Endothelial cell of umbilical vein (primary cell): Measurements from ENCODE around the gene CES5A. TPM values are rescaled to one million over a fixed set of nuclear protein-coding genes. Genes with fewer than 3 reads are reported as not detected.

Experiments
- BruUV-seq: library from RNA; stranded (reverse); fragments of 400-500 nt; replicated peaks from 2 replicates; lab custom pipeline; 2021; lab: Mats Ljungman, UMichigan
- CTCF ChIA-PET: fragments of 300-600, 350-600 bp; sonication (Branson Sonifier 250); formaldehyde crosslinking; loops from one replicate; lab custom pipeline; 2021; ENCODE audit warnings: antibody characterized with exemption, inconsistent platforms; lab: Charles Lee
- POLR2A ChIA-PET: fragments of 300-600, 350-600 bp; sonication (Branson Sonifier 250); formaldehyde crosslinking; loops from one replicate; lab custom pipeline; 2021; ENCODE audit warnings: antibody characterized with exemption, inconsistent platforms; lab: Charles Lee
- DNase-seq: peaks from one replicate; pipeline ENCODE4 v3.0.0-alpha.2; 2011; ENCODE audit warnings: low read depth, low spot score
- FAIRE-seq: peaks from 2 replicates; lab custom pipeline; 2011; peaks lifted over from hg19 to GRCh38; lab: Jason Lieb, UNC
- H2AFZ ChIP-seq: 2 replicates; pipeline ENCODE4 v1.6.0; 2012; ENCODE audit warnings: low read depth, low read length, control low read depth, inconsistent platforms
- H3K27ac ChIP-seq: 2 replicates; pipeline ENCODE4 v1.5.1; 2011; ENCODE audit warnings: low read depth, mild to moderate bottlenecking, control low read depth, low read length, moderate library complexity; ENCODE audit not compliant: insufficient read depth
- H3K27me3 ChIP-seq, 2 experiments: 2 replicates each; pipeline versions ENCODE4 v1.6.0 to v1.6.1; 2011; ENCODE audit warnings: low read length in 2 of 2, mixed read lengths in 1 of 2; ENCODE audit not compliant: control insufficient read depth in 2 of 2, insufficient read depth in 2 of 2
- H3K36me3 ChIP-seq, 2 experiments: 2 replicates in 1 of 2; 3 replicates in 1 of 2; pipeline ENCODE4 v1.5.1; 2011; ENCODE audit warnings: low read length in 2 of 2, mild to moderate bottlenecking in 1 of 2, moderate library complexity in 1 of 2; ENCODE audit not compliant: control insufficient read depth in 2 of 2, insufficient read depth in 2 of 2; ENCODE audit errors: extremely low read depth in 1 of 2
- H3K4me1 ChIP-seq: 3 replicates; pipeline ENCODE4 v1.5.1; 2011; ENCODE audit warnings: mild to moderate bottlenecking, low read length; ENCODE audit not compliant: control insufficient read depth, insufficient read depth; ENCODE audit errors: extremely low read depth
- H3K4me2 ChIP-seq: 2 replicates; pipeline ENCODE4 v1.6.1; 2011; ENCODE audit warnings: low read length, control low read depth, mixed read lengths; ENCODE audit not compliant: insufficient read depth
- H3K4me3 ChIP-seq, 3 experiments: fragments of 200-600 bp in 1 of 3; sonication (generic), shearing (Covaris generic) in 1 of 3; replicated peaks in 1 of 3; 2 replicates each; pipeline ENCODE4 v1.5.1; 2011 to 2016; ENCODE audit warnings: control low read depth in 3 of 3, low read length in 3 of 3, mild to moderate bottlenecking in 2 of 3, inconsistent platforms in 1 of 3, low read depth in 1 of 3, moderate library complexity in 1 of 3; ENCODE audit not compliant: insufficient read depth in 1 of 3
- H3K79me2 ChIP-seq: 2 replicates; pipeline ENCODE4 v1.6.0; 2012; ENCODE audit warnings: low read length, inconsistent platforms; ENCODE audit not compliant: control insufficient read depth, insufficient read depth
- H3K9ac ChIP-seq: replicated peaks from 2 replicates; pipeline ENCODE3; 2011; ENCODE audit warnings: low read length, control low read depth; ENCODE audit not compliant: insufficient read depth; ENCODE audit errors: extremely low read depth
- H3K9me1 ChIP-seq: replicated peaks from 3 replicates; pipeline ENCODE4 v1.6.0; 2011; ENCODE audit warnings: mild to moderate bottlenecking, low read length; ENCODE audit not compliant: control insufficient read depth, insufficient read depth; ENCODE audit errors: extremely low read depth
- H3K9me3 ChIP-seq: replicated peaks from 2 replicates; pipeline ENCODE4 v1.5.1; 2012; ENCODE audit warnings: low read length, inconsistent platforms; ENCODE audit not compliant: control insufficient read depth, insufficient read depth
- H4K20me1 ChIP-seq: replicated peaks from 2 replicates; pipeline ENCODE3; 2011; ENCODE audit warnings: mild to moderate bottlenecking, low read length; ENCODE audit not compliant: control insufficient read depth, insufficient read depth; ENCODE audit errors: extremely low read depth
- CTCF ChIP-seq, 2 donors: IDR thresholded peaks; 1 replicate in 1 of 2; 2 replicates in 1 of 2; pipeline ENCODE4 v1.5.1; 2011; ENCODE audit warnings: low read length in 2 of 2, mild to moderate bottlenecking in 2 of 2, moderate library complexity in 2 of 2, control low read depth in 1 of 2, inconsistent platforms in 1 of 2, low read depth in 1 of 2; ENCODE audit not compliant: insufficient read depth in 1 of 2; ENCODE audit errors: extremely low read depth in 1 of 2
- EZH2 ChIP-seq: IDR thresholded peaks from 2 replicates; pipeline ENCODE4 v1.6.1; 2012; ENCODE audit warnings: borderline replicate concordance, low read depth, mild to moderate bottlenecking, moderate library complexity, low read length, inconsistent platforms; ENCODE audit not compliant: severe bottlenecking
- FOS ChIP-seq: IDR thresholded peaks from 2 replicates; pipeline ENCODE4 v1.6.1; 2011; ENCODE audit warnings: mild to moderate bottlenecking, low read length, moderate library complexity, borderline replicate concordance; ENCODE audit not compliant: insufficient read depth
- JUN ChIP-seq: IDR thresholded peaks from 2 replicates; pipeline ENCODE4 v1.6.1; 2011; ENCODE audit warnings: borderline replicate concordance, low read depth; ENCODE audit not compliant: insufficient read length, insufficient read depth
- MAX ChIP-seq: IDR thresholded peaks from 2 replicates; pipeline ENCODE4 v1.6.1; 2011; ENCODE audit not compliant: insufficient read depth, insufficient read length
- MYC ChIP-seq: IDR thresholded peaks from one replicate; pipeline ENCODE4 v1.6.1; 2011; ENCODE audit warnings: mild to moderate bottlenecking, low read depth, low read length
- POLR2A ChIP-seq: IDR thresholded peaks from 2 replicates; pipeline ENCODE4 v1.6.1; 2012; ENCODE audit warnings: low read depth, mild to moderate bottlenecking, control low read depth, low read length
- POLR2AphosphoS5 ChIP-seq: IDR thresholded peaks from 2 replicates; pipeline ENCODE4 v1.6.1; 2012; ENCODE audit warnings: low read depth, mild to moderate bottlenecking, control low read depth, low read length, moderate library complexity; ENCODE audit not compliant: insufficient read depth
- dilution Hi-C: fragments of 300-500 bp; cut with MboI; formaldehyde crosslinking; loops from one replicate; pipeline ENCODE4 v1.15.0; 2019; ENCODE audit warnings: low sequenced_read_pairs; ENCODE audit not compliant: extremely low pct_ligation_motif_present
- intact Hi-C: fragments of 100-400 bp; cut with micrococcal nuclease; formaldehyde crosslinking; loops from one replicate; pipeline ENCODE4 v1.10.0; 2022
- polyA plus RNA-seq, 4 experiments: library from polyadenylated mRNA; depleted of rRNA in 3 of 4; stranded (reverse) in 3 of 4; unstranded in 1 of 4; fragments of >200 nt; gene quantifications; 2 replicates each; pipeline versions ENCODE4 v1.2.1 to v1.2.3, GENCODE V29; 2011 to 2012; ENCODE audit warnings: missing spikeins in 1 of 4
- total RNA-seq: library from RNA; stranded (reverse); gene quantifications from 2 replicates; pipeline ENCODE4 v1.2.3, GENCODE V29; 2021

Gene CES5A
- total and polyA plus RNA-seq, 2 donors (not counting 3 experiments of a cell fraction or from before 2014, with no cell fraction given) = not detected

GRCh38 chr16:55900616-55901393 is 25.6 kb upstream of the CES5A start:
- no peak overlapping the region for H3K9ac ChIP-seq
- H2AFZ ChIP-seq = no peak overlapping the region
- dilution Hi-C loops (no loop called here), intact Hi-C loops (no loop called here)
- no peaks in the 10 kb centered on the region for H3K9me1 ChIP-seq
- TF ChIP-seq JUN = no peak
- TF ChIP-seq CTCF (IDR thresholded peaks at IDR 0.05; ENCODE audit: extremely low read depth in 1 of 2, insufficient read depth in 1 of 2, low read depth in 1 of 2, low read length in 2 of 2) = no peak
- TF ChIP-seq POLR2AphosphoS5 = no peak
- TF ChIP-seq MYC = no peak
- TF ChIP-seq FOS = no peak
- no peak for TF ChIP-seq EZH2
- TF ChIP-seq MAX = no peak
- no peak for TF ChIP-seq POLR2A
- no peaks in the 10 kb centered on the region for H3K36me3 ChIP-seq
- FAIRE-seq (no peak), DNase-seq (no peak)
- no TSS peak for BruUV-seq
- no peaks in the 10 kb centered on the region for H3K27me3 ChIP-seq
- no peaks in the 10 kb centered on the region for H3K79me2 ChIP-seq
- no peak overlapping the region for H3K4me3 ChIP-seq
- H3K4me1 ChIP-seq = no peaks in the 10 kb centered on the region
- no peak overlapping the region for H3K4me2 ChIP-seq
- H4K20me1 ChIP-seq = no peaks in the 10 kb centered on the region
- ChIA-PET CTCF (no interaction called here), POLR2A (no interaction called here)
- no peak overlapping the region for H3K27ac ChIP-seq
- no peaks in the 10 kb centered on the region for H3K9me3 ChIP-seq
